Measurements from ENCODE around the gene GSG1L.

Gene GSG1L

DNA sequence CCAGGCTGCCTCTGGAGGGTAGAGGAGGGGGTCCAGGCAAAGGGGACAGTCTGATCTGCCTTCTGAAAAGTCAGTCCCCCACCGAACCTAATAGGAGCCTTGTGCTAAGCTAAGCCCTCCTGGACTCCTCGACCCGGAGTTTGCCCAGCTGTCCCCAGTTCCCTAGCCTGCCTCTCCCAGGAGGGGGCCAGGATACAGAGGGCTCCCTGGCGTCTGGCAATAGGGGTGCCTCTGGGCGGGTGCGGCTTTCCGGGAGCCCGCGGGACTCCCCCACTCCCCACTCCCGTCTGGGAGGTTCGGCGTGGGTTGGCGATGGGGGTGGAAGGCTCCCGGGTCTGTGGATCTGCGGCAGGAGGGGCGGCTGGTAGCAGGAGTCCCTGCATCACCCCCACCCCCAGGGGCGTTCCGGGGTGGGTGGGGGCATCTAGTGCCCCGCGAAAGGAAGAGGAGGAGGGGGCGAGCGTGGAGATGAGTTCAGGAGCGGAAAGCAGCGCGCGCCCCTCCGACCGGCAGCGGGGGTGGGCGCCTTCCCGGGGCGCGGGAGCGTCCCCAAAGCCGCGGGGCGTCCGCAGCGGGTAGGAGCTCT lies 1.2 kb downstream of the GSG1L start:
- DNase-seq = no peak

DNA sequence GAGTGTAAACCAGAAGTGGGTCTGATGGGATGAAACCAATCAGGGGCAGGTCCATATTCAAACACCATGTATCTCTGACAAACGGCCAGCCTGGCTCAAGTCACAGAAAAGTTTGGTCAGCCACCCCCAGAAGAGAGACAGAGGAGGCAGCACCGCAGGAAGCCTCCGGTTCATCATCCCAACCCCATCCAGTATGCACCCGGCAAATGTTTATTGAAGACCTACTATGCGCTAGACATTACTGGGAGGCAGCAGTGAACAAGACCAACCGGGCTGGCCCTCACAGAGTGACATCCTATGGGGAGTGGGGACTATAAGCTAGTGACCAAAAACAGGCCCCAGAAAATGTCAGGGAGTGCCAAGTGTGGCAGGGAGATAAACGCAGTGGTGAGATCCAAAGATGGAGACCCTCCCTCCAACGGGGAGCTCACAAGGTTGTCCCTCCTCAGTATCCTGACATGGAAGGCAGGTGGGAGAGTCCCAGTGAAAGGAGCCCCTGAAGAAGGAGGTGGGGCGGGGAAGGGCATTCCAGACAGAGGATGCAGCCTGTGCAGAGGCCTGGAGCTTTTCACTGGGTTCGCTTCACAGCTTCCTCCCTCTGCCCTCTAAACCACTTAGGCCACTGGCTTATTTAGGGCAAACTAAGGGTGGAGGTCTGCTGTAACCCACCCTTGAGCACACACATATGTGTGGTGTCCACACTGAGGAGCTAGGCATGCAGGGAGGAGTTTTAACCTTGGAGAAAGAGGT lies 2.0 kb downstream of the GSG1L start:
- DNase-seq = no peak

DNA sequence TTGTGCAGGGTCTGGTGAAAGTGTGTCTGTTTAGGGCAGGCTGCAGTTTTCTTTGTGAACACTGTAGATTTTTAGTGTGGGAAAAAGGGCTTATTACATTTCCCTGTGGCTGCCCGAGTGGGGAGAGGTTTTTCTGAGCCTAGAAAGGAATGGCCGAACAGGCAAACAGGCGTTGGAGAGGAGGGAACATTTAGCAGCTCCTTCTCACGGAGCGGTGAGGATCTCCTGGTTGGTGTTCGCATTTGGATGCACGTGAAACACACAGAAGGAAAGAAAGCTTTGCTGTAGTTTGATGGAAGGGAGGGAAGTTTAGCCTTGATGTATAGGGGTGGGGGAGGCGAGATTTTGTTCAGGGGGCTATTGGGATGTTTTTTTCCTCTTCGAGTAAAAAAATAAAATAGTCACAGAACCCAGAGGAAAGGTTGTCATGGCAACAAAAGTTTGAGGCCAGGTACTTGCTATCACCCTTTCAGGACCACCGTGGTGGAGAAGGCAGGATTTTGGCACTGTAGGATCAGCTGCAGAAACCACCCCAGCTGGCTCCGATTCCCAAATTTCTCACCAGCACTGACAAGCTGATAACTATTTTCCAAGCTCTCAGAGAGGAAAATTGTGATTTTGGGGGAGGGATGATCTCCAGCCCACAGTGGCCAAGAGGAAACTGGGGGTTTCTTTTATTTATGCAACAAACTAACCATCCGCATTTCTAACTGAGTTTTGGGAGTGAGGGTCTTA lies 3.5 kb downstream of the GSG1L start:
- DNase-seq = no peak

DNA sequence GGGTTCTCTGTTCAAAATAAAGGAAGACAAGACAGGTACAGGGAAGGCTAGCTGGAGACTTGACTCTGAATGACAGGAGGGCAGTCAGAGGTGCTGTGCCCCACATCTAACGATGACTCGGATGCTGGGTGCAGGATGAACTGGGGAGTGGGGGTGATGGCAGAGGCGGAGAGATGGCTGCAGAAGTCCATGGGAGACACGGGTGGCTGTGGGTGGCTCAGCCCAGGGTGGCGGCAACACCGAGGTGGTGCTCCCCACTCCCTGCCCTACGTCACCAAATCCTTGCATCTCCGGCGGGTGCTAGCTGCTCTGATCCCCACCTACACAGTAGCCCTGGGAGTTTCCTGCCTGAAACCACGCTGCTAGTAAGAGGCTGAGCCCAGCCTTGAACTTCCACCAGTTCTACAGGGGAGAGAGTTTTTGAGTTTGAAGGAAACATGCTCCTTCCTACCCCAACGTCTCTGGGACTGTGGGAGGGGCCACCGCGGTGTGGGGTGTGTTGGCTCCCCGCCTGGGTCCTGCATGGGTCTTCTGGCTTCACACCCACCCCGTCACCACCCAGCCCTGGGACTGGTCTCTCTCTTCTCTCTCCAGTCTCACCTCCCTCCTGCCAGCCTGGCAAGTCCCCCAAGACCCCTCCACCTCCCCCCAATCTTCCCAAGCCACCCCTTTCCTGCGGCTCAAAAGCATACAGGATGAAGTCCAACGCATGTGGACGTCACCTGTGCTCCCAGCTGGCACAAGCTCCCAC lies 4.5 kb downstream of the GSG1L start:
- no peak for DNase-seq

DNA sequence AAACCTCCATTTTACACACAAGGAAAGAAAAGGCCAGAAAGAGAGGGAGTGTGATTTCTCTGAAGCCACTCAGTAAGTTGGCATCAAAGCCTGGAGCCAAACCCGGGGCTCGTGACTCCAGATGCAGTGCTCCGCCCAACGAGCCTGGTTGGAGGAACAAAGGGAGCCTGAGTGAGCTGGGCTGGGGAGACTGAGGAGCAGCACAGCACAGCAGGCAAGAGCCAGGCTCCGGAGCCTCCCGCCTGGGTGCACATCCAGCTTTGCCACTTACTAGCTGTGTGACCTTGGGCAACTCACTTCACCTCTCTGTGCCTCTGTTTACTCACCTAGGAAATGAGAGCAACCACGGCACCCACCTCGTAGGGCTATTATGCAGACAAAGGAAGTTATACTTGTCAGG lies 5.6 kb downstream of the GSG1L start:
- no peak for DNase-seq

DNA sequence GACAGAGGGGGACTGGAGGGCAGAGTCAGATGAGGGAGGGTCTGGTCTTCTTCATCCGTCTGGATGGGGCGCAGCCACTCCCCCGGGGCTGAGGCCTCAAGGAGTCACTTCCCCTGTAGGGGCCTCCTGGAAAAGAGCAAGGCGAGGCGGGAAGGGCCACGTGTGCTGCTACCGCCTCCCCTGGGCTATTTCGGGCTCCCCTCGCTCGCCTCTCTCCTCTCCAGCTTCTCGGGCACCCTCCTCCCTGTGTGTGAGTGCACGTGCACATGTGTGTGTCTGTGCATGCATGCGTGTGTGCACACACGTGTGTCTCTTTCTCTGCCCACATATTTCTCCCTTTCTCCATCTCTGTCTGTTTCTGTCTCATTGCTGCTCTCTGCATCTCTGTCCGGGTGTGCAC lies 10.1 kb downstream of the GSG1L start:
- no peak for DNase-seq

DNA sequence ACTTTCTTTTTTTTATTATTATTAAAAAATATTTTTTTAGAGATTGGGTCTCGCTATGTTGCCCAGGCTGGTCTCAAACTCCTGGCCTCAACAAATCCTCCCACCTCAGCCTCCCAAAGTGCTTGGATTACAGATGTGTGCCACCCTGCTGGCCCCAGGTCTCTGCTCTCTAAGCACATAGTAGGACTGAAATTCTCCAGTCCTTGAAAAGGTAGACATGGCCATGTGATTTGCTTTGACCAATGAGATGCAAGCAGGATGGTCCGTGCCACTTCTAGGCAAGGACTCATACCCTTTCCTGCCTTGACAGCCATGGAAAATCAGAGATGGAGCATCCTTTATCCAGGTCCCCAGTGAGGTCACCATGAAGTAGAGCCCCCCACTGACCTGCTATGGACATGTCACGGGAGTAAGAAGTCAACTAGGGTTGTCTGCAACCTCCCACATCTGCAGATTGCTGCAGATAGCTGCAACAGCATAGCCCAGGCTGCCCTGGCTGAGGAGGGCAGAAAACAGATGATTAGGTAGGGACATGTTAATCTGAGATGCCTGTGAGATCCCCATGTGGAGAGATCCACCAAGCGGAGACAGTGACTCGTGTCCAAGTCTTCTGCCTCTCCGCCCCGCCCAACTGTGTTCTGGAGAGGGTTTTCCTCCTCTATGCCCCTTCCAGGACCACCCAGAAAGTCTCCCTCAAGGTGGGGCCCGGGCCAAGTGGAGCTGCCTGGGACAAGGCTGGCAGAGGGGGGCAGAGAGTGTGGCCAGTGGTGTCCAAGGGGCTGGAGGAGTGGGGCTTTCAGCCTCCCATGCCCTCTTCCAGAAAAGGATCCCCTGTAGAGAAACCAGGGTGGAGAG lies 11.0 kb downstream of the GSG1L start:
- no peak for DNase-seq

DNA sequence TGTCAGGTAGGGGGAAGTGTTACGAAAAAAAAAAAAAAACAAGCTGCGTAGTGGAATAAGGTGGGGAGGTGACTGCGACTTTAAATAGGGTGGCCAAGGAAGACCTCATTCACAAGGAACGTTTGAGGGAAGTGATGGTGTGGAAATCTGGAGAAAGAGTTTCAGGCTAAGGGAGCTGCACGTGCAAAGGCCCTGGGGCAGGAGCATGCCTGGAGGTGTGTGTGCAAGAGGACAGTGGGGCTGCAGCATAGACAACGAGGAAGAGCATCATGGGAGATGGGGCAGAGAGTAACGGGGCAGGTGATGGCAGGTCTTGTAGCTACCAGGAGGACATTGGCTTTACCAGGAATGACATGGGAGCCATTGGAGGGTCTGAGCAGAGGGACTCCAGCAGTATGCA lies 12.0 kb downstream of the GSG1L start:
- no peak for DNase-seq

DNA sequence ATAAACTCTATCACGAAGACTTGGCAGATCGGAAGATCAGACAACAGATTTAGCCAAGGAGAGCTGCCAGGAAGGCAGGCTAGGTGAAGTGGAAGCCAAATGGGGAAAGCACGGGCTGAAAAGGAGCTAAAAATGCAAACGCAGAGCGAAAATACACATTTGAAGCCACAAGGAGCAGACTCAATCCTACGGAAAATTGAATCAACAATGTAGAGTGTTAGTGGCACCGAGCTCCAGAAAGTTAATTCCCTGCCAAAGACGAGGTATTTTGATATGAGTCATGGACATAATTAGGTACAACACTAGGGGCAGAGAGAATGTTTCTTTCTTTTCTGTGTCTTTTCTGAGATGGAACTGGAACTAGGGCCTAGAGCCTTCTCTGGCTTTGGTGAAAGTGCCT lies 20.7 kb downstream of the GSG1L start:
- DNase-seq = no peak

DNA sequence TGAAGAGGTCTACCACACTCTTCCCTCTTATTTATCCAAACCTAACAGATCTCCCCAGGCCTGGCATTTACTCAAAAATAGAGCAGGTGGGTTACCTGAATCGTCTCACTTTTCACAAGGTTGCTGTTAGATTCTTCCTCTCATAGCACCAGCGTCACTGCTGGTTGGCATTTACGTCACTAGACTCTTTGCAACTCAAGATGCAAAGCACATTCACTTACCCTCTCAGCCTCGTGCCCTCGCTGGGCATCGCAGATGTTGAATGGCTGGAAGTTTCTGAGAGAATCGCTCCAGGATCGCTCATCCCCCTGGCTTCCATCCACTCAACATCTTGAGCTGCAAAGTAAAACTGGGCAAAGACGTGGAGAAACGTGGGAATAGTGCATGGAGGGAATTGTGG lies 21.9 kb downstream of the GSG1L start:
- no peak for DNase-seq

DNA sequence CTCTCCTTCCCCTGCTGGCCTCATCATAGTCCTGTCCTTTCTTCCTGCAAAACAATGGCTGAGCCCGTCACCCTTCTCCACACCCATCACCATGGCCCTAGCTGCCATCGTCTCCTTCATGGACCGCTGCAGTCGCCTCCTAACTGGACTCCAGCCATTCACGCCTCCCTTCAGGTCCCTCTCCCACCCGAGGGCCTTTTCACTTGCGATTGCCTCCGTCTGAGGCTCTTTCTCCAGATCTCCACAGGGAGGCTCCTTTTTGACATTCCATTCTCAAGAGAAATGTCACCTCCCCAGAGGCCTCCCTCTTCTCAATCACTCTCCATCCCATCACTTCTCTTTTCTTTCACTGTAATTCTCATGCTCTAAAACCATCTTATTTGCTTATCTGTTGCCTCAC lies 23.5 kb downstream of the GSG1L start:
- DNase-seq = no peak

DNA sequence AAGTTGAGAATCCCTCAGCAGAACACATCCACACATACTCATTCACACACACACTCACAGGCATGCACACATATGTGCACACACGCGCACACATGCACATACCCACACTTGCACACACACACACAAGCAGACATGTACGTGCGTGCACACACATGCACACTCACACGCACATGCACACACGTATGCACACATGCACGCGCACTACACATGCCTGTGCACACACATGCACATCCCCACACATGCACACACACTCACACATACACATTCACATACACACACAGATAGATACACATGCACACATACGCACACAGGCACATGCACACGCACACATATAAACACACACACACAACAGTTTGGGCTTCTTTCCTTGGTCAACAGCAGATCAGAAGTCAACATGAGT lies 24.0 kb downstream of the GSG1L start:
- DNase-seq = no peak

DNA sequence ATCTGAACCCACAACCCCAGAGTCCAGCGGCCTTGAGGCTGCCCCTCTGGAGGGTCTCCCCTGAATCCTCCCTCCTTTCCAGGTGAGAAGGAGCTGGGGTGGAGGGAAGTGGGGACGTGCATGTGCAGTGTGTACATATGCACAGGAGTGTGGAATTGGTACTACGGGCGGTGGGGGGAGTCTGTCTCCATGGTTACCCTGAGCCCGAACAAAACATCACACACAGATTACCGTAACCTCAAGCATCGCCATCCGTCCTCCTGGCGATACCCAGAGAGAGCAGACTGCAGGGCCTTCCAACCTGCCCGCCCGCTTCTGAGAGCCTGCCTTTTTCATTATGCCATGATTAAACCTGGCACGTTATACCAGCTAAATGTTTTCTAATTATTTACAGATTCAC lies 25.1 kb downstream of the GSG1L start:
- DNase-seq = no peak

DNA sequence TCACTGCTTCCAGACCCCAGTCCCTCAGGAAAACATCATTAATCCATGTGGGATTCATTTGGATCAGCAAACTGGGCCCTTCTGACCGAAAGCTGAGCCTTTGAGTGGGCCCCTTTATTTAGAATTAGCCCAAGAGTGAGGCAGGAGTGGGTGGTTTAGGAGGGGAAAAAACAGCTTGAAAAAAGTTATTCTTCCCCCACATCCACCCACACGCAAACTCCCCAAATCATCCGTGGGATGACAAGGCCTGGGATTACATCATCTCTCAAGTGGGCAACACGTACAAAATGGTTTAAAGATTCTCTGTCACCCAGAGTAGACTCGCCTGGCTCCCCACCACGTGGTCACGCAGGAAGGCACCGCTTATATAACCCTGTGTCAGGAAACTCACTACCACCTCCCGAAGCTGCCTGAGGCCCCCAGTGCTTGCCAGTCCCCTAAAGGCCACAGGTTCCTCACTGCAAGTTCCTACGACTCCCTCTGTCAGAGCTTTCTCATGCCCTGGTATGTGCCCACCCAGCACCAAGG lies 27.6 kb downstream of the GSG1L start:
- no peak for DNase-seq

DNA sequence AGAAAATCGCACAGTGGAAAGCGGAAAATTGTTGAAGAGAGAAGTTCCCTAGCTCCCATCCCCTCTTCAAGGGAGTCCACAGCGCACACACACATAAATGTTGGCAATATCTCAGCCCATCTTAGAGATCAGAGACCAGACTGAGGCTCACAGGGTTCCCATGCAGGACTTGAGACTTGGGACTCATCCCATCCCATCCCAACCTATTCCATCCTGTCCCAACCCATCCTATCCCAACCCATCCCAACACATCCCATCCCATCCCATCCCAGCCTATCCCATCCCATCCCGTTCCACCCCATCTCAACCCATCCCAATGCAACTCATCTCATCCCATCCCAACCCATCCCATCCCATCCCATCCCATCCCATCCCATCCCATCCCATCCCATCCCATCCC lies 29.6 kb downstream of the GSG1L start:
- no peak for DNase-seq

DNA sequence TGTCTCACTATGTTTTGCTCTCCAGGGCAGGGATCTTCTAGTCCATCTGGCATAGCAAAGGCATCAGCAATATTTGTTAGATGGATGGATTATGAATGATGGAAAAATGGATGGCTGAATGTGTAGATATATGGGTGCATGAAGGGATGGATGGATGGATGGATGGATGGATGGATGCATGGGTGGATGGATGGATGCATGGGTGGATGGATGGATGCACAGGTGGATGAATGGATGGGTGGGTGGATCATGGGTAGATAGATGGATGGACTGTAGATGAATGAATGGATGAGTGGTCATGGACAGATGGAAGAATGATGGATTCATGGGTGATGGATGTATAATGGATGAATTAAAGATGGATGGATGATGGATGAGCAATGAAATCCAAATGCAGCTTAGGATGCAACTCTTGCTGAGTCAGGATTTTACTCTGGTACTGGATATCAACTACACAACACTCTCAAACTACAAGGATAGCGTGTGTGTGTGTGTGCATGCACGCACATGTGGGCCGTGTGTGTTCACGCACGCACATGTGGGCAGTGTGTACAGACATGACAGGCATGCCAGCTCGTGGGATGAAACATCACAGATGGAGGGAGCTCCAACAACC lies 34.0 kb downstream of the GSG1L start:
- DNase-seq = no peak

DNA sequence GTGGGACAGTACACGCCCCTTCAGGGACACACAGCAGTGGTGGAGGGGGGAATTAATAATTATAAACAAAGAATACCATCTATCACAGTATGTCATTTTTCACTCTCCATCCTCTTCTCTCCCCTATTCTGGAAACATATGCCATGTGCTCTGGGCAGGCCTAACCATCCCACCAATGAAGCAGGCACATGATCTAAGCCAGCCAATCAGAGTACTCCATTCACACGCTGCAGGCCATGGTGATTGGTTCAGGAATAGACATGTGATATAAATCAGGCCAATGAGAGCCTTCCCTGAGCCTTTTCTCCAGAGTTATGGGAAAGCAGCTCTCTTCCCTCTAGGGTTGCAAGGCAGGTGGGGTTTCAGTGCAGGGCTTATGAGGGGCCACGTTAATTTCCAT lies 36.5 kb downstream of the GSG1L start:
- no peak for DNase-seq

DNA sequence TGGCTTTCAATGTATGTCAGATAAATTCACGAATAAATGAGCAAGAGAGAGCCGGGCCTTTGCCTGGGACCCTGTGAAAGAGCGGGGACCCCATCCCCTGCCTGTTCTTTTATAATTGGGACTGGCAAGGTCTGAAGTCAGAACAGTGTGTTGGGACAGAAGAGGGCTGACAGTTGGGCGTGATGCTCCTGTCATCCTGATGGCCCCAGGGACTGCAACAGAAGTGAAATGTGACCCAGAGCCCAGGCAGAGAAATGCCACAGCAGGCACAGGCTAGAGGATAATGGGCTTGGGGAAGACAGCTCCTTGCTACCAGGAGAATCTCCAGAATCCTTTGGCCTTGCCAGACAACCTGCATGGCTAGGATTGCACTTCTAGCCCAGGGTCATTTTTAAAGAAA lies 37.9 kb downstream of the GSG1L start:
- no peak for DNase-seq

DNA sequence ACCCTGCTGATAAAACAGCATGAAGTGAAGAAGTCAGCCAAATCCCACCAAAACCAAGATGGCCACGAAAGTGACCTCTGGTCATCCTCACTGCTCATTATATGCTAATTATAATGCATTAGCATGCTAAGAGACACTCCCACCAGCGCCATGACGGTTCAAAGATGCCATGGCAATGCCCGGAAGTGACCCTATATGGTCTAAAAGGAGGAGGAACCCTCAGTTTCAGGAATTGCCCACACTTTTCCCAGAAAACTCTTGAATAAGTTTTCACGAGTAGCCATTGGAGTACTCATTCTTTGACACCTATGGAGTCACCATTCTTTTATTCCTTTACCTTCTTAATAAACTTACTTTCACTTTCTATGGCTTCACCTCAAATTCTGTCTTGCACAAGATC lies 44.3 kb downstream of the GSG1L start:
- DNase-seq = no peak

DNA sequence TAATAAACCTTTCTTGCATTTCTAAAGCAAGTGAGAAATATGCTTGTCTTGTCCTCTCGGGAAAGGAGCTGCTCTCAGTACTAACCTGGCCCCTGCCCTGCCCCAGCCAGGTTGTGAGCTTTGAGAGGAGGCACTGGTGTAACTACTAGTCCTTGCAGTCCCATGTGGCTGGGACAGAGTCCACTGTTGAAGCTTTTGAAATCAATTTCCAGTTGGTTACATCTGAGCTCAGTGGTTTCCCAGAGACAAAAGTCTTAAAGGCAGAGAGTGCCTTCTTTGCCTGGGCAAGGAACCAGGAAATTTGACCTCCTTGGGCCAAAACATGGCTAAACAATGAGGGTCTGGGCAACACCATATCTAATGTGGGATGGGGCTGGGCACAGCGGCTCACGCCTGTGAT lies 48.7 kb downstream of the GSG1L start:
- DNase-seq = no peak

DNA sequence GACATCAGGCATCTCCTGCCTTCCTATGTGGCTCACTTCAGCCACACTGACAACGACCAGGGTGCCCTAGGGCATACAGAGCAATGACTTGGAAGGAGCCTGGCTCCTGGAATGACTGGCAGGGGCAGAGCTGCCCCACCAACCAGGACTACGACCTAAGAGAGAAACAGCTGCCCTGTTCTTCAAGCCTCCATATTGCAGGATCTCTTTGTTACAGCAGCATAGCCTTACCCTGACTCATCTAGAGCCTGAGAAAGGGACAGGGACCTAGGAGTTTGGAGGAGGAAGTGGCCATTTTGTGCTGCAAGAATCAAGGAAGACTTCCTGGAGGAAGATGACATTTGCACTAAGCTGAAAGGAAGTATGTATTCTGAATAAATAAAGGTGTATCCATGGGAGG lies 49.6 kb downstream of the GSG1L start:
- no peak for DNase-seq

DNA sequence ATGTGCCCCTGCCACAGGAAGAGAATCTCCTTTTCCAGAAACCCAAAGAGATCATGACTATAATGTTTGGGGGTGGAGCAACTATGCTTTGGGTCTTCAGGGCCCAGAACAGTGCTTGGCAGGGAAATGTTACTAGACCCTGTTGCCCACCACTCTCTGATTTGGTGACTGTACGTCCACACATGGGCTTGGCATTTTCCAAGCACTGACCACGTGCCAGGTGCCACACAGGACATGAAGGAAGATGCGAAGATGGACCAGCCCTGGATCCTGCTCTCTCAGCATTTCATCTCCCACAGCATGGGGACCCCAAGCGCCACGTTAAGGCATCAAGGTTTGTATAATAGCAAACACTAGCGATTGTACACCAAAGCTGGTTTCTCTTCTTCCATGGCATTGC lies 50.1 kb downstream of the GSG1L start:
- no peak for DNase-seq

All from GF-D8 (cell line).